Measurements from ENCODE around the gene CSNK1G1. TPM values are rescaled to one million over a fixed set of nuclear protein-coding genes. Genes with fewer than 3 reads are reported as not detected.

Gene CSNK1G1
- total RNA-seq = 8.6 and 8.8 TPM in 2 replicates

GRCh38 chr15:64355944-64356709 is at the start of gene CSNK1G1:
Gene CSNK1G1, minus strand, starts transcription at chr15:64356173. Its CDS starts 55,674 bp downstream, at chr15:64300499.

GRCh38 chr15:64387562-64388168 is 31.7 kb upstream of the CSNK1G1 start, which contains the start of gene TRIP4:
Gene TRIP4, plus strand, starts transcription at chr15:64387836. Its CDS starts 28 bp downstream, at chr15:64387864.

GRCh38 chr15:64381000-64381751 is 25.2 kb upstream of the CSNK1G1 start, which contains the start of gene PCLAF:
Gene PCLAF, minus strand, starts transcription at chr15:64381441. Its CDS starts 70 bp downstream, at chr15:64381371.

GRCh38 chr15:64162869-64163658 is 192.9 kb downstream of the CSNK1G1 start, which contains the start of gene PPIB:
Gene PPIB, minus strand, starts transcription at chr15:64163022. Its CDS starts 36 bp downstream, at chr15:64162986.

GRCh38 chr15:64151727-64152506 is 204.1 kb downstream of the CSNK1G1 start, which contains the start of gene SNX22:
Gene SNX22, plus strand, starts transcription at chr15:64151731. Its CDS starts 45 bp downstream, at chr15:64151776.

Other genes starting within 250 kb of the CSNK1G1 start
- under 0.01 and 0.17 TPM in 2 replicates for gene SNX22, start 204.4 kb downstream of the CSNK1G1 start, total RNA-seq
- 673 and 698 TPM in 2 replicates for gene PPIB, start 193.2 kb downstream of the CSNK1G1 start, total RNA-seq
- 40.7 and 44.2 TPM in 2 replicates for gene PCLAF, start 25.3 kb upstream of the CSNK1G1 start, total RNA-seq
- 6.7 and 7.2 TPM in 2 replicates for gene TRIP4, start 31.7 kb upstream of the CSNK1G1 start, total RNA-seq
- gene ZNF609, start 104.4 kb upstream of the CSNK1G1 start, total RNA-seq = 8.4 and 9.1 TPM in 2 replicates